HG03097 (cell line): ENCODE data around the gene ZNF789.

ENCODE experiments used
- ATAC-seq: cut with Tn5 transposase; IDR thresholded peaks from one replicate; pipeline ENCODE4 v1.9.1; 2021; ENCODE audit not compliant: unreplicated experiment, low FRiP score

Gene ZNF789

GRCh38 chr7:99457650-99458493 is 14.8 kb upstream of the ZNF789 start:
- no peak for ATAC-seq

- no peak for ATAC-seq
Observed at GRCh38 chr7:99459087-99459486, 13.6 kb upstream of the ZNF789 start.

GRCh38 chr7:99460651-99461050 is 12.0 kb upstream of the ZNF789 start:
- no peak for ATAC-seq

- ATAC-seq, result no peak
Observed at GRCh38 chr7:99461221-99461620, 11.5 kb upstream of the ZNF789 start.

- ATAC-seq, result no peak
Observed at GRCh38 chr7:99465421-99465768, 7.3 kb upstream of the ZNF789 start.

- no peak for ATAC-seq
Observed at GRCh38 chr7:99468336-99468918, 4.3 kb upstream of the ZNF789 start.

GRCh38 chr7:99469381-99470065 is 3.2 kb upstream of the ZNF789 start:
- no peak for ATAC-seq

GRCh38 chr7:99473315-99473596 is 566 bp downstream of the ZNF789 start:
- ATAC-seq, result no peak

GRCh38 chr7:99476107-99476506 is 3.4 kb downstream of the ZNF789 start:
- ATAC-seq, result no peak

GRCh38 chr7:99478464-99479440 is 6.1 kb downstream of the ZNF789 start:
- no peak for ATAC-seq

- no peak for ATAC-seq
Observed at GRCh38 chr7:99485094-99485493, 12.4 kb downstream of the ZNF789 start.

GRCh38 chr7:99489235-99489634 is 16.5 kb downstream of the ZNF789 start:
- ATAC-seq, result no peak

GRCh38 chr7:99490878-99491277 is 18.2 kb downstream of the ZNF789 start:
- ATAC-seq, result no peak

- no peak for ATAC-seq
Observed at GRCh38 chr7:99493823-99494222, 21.1 kb downstream of the ZNF789 start.

GRCh38 chr7:99497766-99498545 is 25.3 kb downstream of the ZNF789 start:
- no peak for ATAC-seq

- ATAC-seq, result no peak
Observed at GRCh38 chr7:99498546-99498944, 25.9 kb downstream of the ZNF789 start.

- ATAC-seq, result no peak
Observed at GRCh38 chr7:99499371-99499720, 26.7 kb downstream of the ZNF789 start.

- peak; percentile 40 for ATAC-seq
Observed at GRCh38 chr7:99499721-99500636, 27.3 kb downstream of the ZNF789 start, which contains the start of gene ZNF394. ZNF394 (minus strand) TSS chr7:99500281; CDS start chr7:99500093, 188 bp downstream.

GRCh38 chr7:99500637-99501009 is 27.9 kb downstream of the ZNF789 start:
- no peak for ATAC-seq
